CD4-positive, alpha-beta T cell treated with Interleukin-17A for 1 hour (primary cell): Measurements from ENCODE around the gene PACSIN3.
A peak's percentile ranks its signal among the peaks of the same experiment; 100 is the strongest.
"Not testable (repeated sequence)": the region's sequence is repeated elsewhere in the genome, so short reads cannot be mapped to it uniquely, and the experiment has no call there.

Experiments used
- DNase-seq: peaks from one replicate; pipeline ENCODE4 v3.0.0-alpha.2; 2020

PACSIN3 gene

DNA sequence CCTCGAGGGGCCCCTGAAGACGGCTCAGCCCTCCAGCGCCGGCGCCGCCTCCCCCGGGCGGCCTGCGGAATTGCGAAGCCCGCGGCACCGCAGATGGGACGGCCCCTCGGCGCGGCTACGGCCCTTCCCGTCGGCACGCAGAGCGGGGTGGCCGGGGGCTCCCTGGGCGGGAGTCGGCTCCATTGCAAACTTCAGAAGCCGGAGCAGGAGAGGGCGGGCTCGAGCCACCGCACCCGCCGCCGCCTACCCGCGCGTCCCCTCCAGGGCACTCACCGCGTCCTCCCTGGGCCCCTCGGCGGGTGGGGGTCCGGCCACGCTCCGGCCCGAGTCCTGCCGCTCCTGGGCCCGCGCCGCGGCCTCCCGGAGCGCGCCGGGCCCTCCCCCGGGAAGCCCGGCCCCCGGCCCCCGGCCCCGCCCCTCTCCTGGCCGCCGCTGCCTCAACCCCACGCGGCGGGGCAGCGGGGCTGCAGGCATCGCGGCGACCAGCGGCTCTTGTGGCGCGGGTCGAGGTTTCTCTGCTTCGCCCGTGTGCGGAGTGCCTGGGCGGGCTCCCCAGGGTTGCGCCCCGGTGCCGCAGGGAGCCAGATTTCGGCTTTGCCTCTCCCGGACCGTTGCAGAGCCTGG is at the start of gene PACSIN3:
Gene PACSIN3, minus strand, starts transcription at position 359 of the 624 bp plus-strand sequence. CDS start 3,707 bp downstream, outside the sequence.
- DNase-seq, result peak; percentile 38

DNA sequence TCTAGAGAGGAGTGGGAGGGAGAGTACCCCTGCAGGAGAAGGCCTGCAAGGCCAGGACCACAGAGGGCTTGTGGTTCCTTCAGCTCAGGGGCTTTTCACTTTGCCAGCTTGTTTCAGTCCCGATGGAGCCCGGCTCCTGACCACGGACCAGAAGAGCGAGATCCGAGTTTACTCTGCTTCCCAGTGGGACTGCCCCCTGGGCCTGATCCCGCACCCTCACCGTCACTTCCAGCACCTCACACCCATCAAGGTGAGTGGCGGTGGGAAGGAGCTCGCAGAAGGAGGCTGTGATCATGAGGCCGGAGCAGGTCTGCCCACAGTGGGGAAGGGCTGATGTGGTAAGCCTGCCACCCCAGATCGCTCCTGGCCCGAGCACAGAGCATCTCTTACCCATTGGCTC is 48.9 kb upstream of the PACSIN3 start:
- no peak for DNase-seq

DNA sequence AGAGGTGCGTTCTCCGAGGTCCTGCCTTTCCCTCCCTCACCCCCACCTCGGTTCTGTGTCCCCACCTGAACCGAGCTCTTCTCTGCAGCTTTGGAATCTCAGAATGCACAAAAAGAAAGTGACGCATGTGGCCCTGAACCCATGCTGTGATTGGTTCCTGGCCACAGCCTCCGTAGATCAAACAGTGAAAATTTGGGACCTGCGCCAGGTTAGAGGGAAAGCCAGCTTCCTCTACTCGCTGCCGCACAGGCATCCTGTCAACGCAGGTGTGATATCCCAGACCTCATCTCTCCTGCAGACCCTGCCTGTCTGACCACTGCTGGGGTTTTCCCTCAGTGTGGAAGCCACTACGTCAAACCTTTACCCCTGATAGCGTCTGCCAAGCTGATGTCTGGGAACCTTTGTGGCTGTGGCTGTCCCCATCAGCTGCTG is 48.5 kb upstream of the PACSIN3 start:
- peak; percentile 83 for DNase-seq

DNA sequence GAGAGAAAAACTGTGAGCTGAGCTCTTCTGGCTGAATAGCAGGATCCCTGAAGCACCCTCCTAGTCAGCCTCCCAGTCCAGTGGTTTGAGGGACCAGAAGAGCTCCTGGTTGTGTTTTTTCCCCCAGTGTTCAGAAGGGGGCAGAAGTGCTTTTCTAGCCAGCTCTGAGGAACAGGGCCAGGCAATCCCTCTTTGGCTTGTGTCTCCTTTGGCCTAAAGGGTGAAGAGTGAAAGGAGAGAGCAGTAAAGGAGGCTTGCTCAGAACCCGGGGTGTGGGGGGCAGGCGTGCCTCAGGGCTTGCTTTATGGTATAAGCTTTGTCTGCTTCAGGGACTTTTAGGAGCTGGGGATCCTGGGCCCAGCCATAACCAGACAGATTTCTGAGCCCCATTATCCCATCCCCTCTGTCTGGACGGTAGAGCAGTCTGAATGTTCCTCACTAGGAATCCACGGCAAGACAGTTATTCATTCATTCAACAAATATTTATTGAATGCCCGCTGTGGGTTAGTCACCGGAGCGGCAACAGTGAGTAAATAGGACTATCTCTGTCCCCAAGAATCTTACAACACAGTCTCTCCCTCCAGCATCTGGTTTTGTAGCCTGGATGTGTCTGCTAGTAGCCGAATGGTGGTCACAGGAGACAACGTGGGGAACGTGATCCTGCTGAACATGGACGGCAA is 47.9 kb upstream of the PACSIN3 start:
- peak; percentile 36 for DNase-seq

DNA sequence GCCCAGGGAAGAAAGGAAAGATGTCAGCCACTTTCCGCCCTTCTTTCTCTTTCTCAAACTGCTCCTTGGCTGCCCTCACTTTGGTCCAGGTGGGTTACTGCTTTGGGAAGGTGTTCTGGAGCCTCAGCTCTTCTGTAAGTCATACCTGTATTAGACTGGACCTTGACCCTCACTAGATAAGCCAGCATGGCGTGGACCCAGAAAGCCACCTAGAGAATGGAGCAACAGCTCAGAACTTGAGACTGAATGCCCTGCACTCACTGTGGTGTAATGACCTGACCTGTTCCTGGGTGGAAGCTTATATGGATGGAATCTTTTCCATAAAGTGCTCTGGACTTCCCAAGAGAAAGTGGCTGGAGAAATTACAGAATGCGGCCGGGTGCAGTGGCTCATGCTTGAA is 46.8 kb upstream of the PACSIN3 start:
- DNase-seq, result no peak

DNA sequence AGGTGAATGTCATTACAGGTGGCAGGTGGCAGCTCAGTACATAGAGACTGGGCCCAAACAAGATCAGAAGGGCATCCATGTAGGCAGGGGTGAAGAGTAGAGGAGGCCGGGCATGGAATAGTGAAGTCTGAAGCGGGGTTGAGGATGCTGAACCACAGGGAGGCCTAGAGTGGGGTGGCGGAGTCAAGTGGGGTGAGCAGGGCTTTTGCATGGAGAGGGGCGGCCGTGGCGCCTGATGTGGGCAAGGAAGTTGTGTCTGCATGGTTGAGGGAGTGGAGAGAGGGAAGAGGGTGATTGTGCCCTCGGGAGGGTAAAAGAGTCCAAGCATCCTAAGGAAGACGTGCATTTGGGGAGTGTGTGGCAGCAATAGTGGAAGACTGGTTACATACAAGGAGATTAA is 42.9 kb upstream of the PACSIN3 start:
- no peak for DNase-seq

DNA sequence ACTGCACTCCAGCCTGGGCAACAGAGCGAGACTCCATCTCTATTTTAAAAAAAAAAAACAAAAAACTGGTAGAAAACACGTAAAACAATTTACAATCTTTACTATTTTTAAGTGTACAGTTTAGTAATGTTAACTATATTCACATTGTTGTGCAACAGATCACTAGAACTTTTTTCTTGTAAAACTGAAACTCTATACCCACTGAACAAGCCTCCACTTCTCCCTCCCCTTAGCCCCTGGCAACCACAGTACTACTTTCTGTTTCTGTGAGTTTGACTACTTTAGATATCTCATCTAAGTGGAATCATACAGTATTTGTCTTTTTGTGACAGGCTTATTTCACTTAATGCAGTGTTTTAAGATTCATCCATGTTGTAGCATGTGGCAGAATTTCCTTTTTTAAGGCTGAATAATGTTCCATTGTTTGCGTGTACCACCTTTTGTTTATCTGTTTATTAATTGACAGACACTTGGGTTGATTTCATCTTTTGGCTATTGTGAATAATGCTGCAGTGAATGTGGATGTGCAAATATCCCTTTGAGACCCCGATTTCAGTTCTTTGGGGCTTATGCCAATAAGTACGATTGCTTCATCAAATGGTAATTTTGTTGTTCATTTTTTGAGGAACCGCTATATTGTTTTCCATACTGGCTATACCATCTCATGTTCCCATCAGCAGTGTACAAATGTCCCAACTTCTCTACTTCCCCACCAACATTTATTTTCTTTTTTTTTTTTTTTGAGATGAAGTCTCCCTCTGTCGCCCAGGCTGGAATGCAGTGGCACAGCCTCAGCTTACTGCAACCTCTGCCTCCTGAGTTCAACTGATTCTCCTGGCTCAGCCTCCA is 39.5 kb upstream of the PACSIN3 start:
- DNase-seq, result peak; percentile 22

DNA sequence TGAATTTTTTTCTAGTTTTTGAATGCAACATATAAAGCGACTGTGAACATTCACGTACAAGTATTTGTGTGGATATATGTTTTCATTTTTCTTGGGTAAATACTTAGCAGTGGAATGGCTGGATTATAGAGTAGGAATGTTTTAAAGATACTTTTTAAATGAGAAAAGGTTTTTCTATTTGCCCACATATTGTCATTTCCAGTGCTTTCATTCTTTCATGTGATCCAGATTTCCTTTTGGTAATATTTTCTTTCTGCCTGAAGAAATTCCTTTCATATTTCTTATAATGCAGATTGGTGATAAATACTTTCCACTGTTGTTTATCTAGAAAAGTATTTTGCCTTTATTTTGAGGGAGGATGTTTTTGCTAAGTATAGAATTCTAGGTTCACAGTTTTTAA is 36.5 kb upstream of the PACSIN3 start:
- no peak for DNase-seq

DNA sequence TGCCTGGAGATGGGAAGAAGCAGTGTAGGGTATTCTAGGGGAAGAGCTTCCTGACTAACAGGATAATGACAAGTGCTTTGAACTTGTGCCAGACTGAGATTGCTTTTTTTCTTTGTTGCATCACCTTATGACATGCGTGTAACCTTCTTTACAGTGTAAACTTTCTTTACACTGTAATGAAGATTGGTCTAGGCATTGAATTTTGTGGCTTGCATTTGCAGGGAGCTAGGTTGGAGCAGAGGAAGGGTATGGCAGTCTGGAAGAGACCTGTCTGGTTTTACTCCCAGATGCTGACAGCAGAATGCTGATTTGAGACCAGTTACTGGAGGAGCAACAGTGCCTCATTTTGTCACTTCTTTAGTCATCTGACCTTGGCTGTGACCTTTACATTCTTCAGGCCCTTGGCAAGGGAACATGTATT is 34.2 kb upstream of the PACSIN3 start:
- no peak for DNase-seq

DNA sequence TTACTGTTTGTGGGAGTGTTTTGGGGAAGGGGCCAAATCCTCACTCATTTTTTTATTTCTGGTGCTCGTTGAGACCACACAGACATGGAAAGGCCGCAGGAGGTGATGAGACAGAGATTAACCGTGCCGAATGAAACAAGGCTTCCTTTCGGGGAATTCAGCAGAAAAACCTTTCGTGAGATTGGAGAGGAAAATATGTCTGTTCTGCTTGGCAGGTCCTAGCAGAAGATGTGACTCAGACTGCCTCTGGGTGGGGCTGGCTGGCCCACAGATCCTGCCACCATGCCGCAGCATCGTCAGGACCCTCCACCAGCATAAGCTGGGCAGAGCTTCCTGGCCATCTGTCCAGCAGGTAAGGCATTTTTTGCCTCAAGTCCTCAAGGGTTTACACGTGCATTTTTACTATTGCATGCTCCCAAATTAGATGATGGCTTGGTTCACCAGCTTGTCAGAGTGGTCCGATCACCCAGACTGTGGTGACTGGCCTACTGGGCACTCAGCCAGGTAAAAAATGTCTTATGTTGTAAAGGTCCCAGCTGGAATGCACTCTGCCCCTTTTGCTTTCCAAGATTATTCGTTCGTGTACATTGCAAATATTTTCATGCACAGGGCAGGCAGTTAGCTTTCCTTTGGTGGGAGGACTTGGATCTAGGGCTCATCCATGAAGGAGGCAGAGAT is 30.0 kb upstream of the PACSIN3 start:
- peak; percentile 45 for DNase-seq

DNA sequence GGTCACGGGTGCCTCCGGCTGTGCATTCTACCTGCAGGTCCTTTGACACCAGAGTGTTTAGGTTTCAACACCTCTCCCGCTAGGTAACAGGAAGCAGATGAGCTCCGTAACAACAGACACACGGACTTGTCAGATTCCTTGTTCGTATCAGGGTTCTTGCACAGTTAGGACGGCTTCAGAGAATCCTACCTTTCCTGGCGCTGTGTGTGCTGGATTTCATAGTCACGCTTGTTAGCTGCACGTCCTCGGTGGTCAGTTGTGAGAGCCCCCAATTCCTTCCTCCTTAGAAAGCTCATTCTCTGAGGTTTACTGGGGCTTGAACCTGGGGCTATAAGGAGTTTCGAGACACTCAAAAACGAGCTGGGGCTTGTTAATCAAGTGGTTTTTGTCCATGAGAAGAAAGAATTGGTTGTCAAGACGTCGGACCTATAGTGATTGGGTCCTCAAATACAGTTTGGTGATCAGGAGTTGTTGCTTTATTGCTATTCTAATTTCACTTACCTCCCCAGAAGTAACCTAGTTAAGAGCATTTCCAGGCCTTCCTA is 29.2 kb upstream of the PACSIN3 start:
- no peak for DNase-seq

DNA sequence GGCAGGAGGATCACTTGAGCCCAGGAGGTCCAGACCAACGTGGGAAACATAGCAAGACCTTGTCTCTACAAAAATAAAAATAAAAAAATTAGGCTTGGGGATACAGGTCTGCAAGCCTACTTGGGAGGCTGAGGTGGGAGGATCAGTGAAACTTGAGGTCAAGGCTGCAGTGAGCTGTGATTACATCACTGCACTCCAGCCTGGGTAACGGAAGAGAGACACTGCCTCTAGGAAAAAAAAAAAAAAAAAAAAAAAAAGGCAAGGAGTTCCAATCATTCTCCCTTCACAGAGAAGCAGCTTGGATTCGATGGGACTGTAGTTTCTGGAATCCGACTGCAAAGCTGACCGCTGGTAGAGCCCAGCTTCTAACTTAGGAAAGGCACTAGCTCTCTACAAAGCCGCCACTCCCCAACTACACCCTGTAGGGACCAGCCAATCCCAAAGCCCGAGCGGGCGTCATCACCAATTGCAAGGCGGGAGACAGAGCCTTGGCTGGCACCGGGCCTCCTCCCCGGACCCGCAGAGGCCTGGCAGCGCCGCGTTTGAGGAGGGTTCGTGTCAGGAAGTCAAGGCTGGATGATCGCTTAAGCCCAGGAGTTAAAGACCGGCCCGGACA is 27.8 kb upstream of the PACSIN3 start:
- peak; percentile 88 for DNase-seq

DNA sequence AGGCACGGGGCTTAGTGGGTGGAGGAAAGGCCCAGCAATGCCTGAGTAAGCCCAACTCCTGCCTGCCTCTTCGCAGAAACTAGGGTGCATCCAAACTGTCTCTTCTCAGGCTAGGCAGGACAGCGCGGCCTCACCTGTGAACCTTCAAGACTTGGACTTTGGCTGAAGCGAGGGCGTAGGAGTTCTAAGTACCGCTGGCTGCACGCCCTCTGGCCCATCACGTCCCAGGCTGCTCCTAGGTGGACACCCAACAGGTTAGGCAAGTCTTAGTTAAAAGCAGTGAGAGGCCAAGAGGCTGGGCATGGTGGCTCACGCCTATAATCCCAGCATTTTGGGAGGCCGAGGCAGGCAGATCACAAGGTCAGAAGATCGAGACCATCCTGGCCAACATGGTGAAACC is 26.7 kb upstream of the PACSIN3 start:
- no peak for DNase-seq

DNA sequence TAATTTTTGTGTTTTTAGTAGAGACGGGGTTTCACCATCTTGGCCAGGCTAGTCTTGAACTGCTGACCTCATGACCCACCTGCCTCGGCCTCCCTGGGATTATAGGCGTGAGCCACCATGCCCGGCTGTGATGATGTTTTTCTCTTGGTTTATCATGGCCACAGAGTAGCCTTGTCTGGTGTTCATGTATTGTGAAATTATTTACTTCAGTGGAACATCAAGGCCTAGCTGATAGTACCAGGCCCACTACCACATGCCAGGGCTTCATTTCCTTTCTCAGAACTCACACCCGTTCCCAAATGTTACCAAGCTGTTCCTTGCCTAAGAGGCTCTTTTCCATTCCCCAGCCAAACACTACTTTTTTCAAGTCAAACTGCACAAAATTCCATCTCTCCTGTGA is 22.4 kb upstream of the PACSIN3 start:
- DNase-seq, result no peak

DNA sequence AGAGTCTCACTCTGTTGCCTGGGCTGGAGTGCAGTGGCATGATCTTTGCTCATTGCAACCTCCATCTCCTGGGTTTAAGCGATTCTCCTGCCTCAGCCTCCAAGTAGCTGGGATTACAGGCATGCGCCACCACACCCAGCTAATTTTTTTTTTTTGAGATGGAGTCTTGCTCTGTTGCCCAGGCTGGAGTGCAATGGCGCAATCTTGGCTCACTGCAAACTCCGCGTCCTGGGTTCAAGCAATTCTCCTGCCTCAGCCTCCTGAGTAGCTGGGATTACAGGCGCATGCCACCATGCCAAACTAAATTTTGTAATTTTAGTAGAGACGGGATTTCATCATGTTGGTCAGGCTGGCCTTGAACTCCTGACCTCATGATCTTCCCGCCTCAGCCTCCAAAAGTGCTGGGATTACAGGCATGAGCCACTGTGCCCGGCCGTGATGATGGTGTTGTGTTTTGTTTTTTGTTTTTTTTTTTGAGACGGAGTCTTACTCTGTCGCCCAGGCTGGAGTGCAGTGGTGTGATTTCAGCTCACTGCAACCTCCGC is 21.8 kb upstream of the PACSIN3 start:
- DNase-seq, result not testable (repeated sequence)

DNA sequence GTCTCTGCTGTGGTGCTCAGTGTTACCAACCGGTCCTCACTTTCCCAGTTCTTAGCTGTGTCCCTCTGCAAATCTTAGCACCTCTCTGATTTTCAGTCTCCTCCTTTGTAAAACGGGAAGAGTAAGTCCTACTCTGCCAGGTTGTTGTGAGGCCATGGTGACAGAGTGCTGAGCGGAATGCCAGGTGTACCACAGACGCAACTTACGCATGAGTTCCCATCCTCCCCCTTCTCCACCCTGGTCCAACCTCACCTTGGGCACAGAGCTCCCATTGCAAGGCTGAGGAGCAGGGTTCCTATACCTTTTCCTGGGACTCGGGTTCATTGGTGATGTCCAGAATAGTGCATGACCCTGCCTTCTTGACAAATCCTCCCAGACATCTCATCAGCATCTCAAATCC is 21.2 kb upstream of the PACSIN3 start:
- no peak for DNase-seq

DNA sequence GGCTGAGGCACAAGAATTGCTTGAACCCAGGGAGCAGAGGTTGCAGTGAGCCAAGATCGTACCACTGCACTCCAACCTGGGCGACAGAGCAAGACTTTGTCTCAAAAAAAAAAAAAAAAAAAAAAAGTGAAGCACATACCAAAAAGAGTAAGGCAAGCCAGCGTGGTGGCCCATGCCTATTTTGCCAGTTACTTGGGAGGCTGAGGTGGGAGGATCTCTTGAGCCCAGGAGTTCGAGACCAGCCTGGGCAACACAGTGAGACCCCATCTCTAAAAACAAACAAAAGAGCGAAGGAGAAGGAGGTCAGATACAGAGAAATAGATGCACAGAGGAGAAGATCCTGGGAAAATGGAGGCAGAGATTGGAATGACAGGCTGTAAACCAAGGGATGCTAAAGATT is 20.3 kb upstream of the PACSIN3 start:
- DNase-seq, result not testable (repeated sequence)

DNA sequence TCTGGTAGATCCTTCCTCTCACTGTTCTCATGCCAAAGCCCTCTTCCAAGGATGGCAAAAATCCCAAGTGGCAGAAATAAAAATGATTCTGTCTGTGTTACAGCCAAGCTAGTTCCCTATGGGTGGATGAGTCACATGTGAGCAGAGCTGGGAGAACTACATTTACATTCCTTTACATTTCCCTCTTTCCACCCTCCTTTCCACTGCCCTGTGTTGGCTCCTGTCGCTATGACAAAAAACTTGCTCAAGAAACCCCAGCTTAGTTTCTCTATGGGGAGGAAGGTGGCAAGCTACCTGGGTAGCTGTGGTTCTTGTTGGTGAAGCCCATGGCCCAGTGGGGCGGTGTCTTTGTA is 18.4 kb upstream of the PACSIN3 start:
- DNase-seq, result no peak

DNA sequence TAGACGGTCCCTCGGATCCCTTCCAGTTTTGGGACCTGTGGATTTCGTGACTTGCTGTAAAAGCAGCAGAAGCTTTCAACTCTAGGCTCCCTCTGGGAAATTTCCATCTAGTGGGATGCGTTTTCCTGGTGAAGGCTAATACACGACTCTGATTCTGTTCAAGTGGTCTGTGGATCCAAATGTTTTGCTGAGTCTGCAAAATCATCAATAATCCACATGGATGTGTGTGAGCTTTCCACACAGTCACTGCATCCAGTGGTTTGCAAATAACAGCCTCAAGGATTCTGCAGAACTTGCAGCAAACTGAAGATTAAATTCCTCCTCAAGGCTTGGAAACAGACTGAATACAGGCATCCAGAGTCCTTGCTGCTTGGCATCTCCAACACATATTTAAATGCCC is 16.3 kb upstream of the PACSIN3 start:
- no peak for DNase-seq

DNA sequence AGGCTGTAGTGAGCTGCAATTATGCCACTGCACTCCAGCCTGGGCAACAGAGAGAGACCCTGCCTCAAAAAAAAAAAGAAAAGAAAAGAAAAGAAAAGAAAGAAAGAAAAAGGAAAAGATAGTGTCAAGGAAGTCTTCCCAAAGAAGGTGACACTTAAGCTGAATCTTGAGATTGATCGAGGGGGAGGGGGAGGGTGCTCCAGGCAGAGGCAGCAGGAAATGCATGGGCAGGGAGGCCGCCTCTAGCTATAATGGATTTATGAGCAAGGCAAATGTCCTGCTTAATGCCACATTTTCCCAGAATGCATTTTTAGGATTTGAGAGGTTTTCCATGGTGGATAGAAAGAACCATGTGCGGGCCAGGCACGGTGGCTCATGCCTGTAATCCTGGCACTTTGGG is 14.8 kb upstream of the PACSIN3 start:
- no peak for DNase-seq

DNA sequence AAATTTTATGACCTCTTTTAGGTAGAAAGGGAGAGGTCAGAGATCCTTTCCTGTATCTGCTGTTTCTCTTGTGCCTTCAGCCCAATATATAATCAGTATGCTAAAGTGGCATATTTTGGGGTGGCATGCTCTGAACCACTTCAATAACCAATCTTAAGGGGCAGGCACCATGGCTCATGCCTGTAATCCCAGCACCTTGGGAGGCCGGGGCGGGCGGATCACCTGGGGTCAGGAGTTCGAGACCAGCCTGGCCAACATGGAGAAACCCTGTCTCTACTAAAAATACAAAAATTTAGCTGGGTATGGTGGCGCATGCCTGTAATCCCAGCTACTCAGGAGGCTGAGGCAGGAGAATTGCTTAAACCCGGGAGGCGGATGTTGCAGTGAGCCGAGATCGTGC is 11.9 kb upstream of the PACSIN3 start:
- DNase-seq, result not testable (repeated sequence)

DNA sequence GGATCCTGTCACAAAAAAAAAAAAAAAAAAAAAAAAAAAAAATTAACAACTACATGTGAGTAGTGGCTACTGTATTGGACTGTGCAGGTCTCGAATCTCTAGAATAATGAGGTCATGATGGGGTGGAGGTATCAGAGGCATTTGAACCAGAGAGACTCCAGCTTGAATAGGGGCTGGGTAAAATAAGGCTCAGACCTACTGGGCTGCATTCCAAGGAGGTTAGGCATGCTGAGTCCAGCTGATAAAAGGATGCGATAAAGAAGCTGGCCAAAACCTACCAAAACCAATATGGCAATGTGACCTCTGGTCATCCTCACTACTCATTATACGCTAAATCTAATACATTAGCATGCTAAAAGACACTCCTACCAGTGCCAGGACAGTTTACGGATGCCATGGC is 5.9 kb upstream of the PACSIN3 start:
- DNase-seq, result no peak
